ENCODE measurements around the gene LSM3. TPM values are rescaled to one million over a fixed set of nuclear protein-coding genes. Genes with fewer than 3 reads are reported as not detected.

The LSM3 gene
- total RNA-seq, 2 experiments from 2014 or later: 22.1 to 22.9 TPM

DNA sequence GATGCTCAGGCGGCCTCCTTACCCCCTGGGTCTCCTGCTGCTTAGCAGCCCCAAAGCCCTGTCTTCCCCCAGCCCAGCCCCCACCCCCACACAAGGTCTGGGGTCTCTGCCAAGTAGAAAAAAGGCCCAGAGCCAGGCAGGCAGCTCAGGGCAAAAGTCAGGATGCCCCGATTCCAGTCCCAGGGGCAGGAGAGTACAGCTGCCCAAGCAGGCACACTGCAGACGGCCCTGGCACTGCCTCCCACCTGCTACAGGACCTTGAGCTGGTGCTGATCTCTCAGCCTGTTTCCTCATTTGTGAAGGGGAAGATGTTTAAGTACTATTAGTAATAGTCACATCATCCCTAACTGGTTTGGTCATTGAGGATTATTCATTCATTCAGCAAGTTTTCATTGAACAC is 41.2 kb upstream of the LSM3 start:
- intact Hi-C loops (cut with micrococcal nuclease): no loop called here
- no peak for DNase-seq
- Mint-ChIP-seq H3K9me3 (no peaks in the 10 kb centered on the region), H3K4me3 (no peak overlapping the region), H3K27ac (no peak overlapping the region), H3K4me1 (ENCODE audit: low read depth) (peaks cover 26% of the 10 kb centered on the region), H3K27me3 (no peaks in the 10 kb centered on the region), H3K36me3 (peaks cover 48% of the 10 kb centered on the region)
- CTCF ChIA-PET: no interaction called here
- POLR2A ChIA-PET: no interaction called here

DNA sequence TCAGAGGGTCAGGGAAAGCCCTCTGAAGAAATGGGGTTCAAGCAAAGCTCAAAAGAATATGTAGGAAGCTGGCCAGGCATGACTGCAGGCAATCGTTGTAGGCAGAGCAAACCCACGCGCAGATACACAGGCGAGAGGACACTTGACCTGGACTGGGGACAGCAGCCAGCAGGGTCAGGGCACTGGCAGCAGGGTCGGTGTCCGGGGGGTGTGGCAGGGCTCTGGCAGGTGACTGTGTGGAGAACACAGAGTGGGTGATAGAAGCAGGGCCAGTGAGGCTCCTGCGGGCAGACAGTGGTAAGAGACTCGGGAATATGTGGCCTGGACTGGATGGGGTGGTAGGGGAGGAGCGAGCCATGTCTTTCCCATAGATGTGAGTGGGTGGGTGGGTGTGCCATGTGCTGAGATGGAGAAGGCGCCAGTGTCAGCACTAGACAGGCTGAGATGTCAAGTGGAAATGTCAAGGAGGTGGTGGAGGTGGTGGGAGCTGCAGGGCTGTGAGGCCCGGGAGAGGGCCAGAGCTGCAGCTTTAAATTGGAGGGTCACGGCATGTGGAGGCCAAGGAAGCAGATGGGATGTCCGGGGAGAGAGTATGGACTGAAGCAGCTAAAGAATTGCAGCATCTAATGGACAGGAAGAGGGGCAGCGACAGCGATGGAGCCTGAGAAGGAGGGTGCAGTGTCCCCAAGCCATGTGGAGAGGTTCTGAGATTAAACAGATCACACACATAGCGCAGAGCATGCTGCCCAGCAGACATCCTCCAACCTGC is 40.3 kb upstream of the LSM3 start:
- no peak overlapping the region for H3K4me3 Mint-ChIP-seq
- DNase-seq: no peak
- no peaks in the 10 kb centered on the region for H3K9me3 Mint-ChIP-seq
- POLR2A ChIA-PET: no interaction called here
- H3K27me3 Mint-ChIP-seq: no peaks in the 10 kb centered on the region
- peak overlapping the region; percentile 34 for H3K27ac Mint-ChIP-seq
- intact Hi-C loops (cut with micrococcal nuclease): no loop called here
- CTCF ChIA-PET: no interaction called here
- H3K4me1 Mint-ChIP-seq (ENCODE audit: low read depth): peaks cover 34% of the 10 kb centered on the region
- H3K36me3 Mint-ChIP-seq: peaks cover 44% of the 10 kb centered on the region

DNA sequence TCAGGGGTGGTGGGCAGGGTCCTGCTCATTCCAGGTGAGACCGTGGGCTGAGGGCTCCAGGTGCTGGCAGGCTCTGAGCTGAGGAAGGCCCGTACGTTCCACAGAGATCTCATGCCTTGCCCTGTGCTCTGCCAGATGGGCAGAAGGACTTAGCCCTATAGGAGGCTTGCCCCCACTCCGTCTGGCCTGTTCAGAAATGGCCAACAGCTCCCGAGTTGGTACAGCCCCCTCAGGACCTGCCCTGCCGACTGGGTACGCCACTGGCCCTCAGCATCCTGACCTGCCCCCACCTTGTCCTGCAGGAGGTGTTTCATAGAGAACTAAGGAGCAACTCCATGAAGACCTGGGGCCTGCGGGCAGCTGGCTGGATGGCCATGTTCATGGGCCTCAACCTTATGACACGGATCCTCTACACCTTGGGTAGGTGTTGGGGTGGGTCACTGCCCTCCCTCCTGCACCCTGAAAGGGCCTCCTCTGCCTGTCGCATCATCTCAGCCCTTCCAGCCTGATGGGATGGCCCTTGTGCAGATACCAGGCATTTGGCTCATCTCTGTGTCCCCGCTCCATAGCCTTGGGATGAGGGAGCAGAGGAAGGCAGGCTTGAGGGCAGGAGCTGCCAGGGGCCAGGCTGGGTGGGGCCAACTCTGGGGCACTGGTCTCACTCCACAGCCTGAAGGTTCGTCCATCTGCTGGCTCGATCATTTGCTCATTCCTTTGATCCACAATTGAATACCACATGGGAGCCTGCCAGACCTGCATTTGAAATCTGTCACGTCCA is 39.5 kb upstream of the LSM3 start:
- POLR2A ChIA-PET: no interaction called here
- H3K36me3 Mint-ChIP-seq: peaks cover 42% of the 10 kb centered on the region
- CTCF ChIA-PET: no interaction called here
- H3K9me3 Mint-ChIP-seq: no peaks in the 10 kb centered on the region
- no peak overlapping the region for H3K27ac Mint-ChIP-seq
- H3K4me3 Mint-ChIP-seq: no peak overlapping the region
- H3K27me3 Mint-ChIP-seq: no peaks in the 10 kb centered on the region
- H3K4me1 Mint-ChIP-seq (ENCODE audit: low read depth): peaks cover 41% of the 10 kb centered on the region
- intact Hi-C loops (cut with micrococcal nuclease): no loop called here
- DNase-seq: no peak

DNA sequence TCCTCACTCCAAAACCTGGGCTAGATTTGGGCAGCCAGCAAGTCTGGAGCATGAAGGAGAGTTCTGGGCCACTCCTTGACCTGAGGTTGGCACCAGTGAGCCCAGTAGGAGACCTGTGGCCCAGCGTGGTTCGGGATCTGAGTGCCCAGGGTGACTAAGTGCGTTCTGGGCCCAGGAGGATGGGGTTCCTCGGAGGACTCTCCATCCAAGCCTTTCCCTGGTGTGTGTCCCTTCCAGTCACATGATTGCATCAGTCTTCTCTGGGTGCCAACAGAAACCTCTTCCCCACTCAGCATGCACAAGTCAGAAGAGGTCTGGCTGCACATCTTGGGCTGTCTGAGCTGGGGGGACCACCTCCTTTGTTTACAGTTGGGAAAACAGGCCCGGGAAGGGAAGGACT is 38.8 kb upstream of the LSM3 start:
- DNase-seq: no peak
- Mint-ChIP-seq H3K27me3 (no peaks in the 10 kb centered on the region), H3K4me1 (ENCODE audit: low read depth) (peaks cover 47% of the 10 kb centered on the region), H3K4me3 (no peak overlapping the region), H3K27ac (peak overlapping the region; percentile 23), H3K9me3 (no peaks in the 10 kb centered on the region), H3K36me3 (peaks cover 41% of the 10 kb centered on the region)
- CTCF ChIA-PET: no interaction called here
- POLR2A ChIA-PET: no interaction called here
- intact Hi-C loops (cut with micrococcal nuclease): no loop called here

DNA sequence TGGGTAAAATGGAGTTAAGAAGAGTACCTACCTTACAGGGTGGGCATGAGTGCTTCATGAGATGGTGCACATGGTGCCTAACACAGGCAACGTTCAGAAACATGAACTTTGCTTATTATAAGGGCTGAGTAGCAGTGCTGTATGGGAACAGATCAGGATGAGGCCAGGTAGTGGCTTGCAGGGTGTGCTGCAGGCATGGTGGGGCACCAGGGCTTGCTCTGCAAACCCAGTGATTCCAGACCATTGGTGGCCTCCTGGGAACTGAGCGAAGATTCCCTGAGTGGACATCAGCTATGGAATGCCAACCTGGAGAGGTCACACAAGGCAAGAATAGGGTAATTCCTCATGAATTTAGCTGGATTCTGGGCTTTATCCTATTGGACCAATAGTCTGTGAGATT is 37.9 kb upstream of the LSM3 start:
- CTCF ChIA-PET: no interaction called here
- H3K27ac Mint-ChIP-seq: no peak overlapping the region
- peaks cover 41% of the 10 kb centered on the region for H3K36me3 Mint-ChIP-seq
- POLR2A ChIA-PET: no interaction called here
- H3K9me3 Mint-ChIP-seq: no peaks in the 10 kb centered on the region
- intact Hi-C loops (cut with micrococcal nuclease): no loop called here
- DNase-seq: no peak
- no peak overlapping the region for H3K4me3 Mint-ChIP-seq
- no peaks in the 10 kb centered on the region for H3K27me3 Mint-ChIP-seq
- peaks cover 52% of the 10 kb centered on the region for H3K4me1 Mint-ChIP-seq (ENCODE audit: low read depth)

DNA sequence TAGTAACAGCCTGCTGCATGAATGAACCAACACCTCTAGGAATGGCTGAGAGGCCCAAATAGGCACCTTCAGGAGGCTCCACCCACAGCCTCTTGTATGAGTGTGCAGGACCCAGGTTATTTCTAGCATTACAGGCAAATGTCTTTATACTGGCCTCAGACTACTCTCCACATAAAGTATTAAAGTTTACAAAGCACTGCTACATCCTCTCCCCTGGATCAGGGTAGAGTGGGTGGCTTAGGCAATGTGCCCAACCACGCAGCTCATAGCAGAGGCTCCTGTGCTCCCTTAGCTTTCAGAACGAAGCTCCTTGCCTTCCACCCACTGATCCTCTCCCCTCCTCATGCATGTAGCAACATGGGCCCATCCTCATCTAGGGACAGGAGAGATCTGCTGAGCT is 37.5 kb upstream of the LSM3 start:
- Mint-ChIP-seq H3K4me3 (no peak overlapping the region), H3K36me3 (peaks cover 36% of the 10 kb centered on the region), H3K4me1 (ENCODE audit: low read depth) (peaks cover 55% of the 10 kb centered on the region), H3K27ac (peak overlapping the region; percentile 85), H3K27me3 (no peaks in the 10 kb centered on the region), H3K9me3 (no peaks in the 10 kb centered on the region)
- DNase-seq: peak; percentile 20
- ChIA-PET CTCF (no interaction called here), POLR2A (interaction anchor here (5.3 kb wide), 1 partner anchor 17 kb away, joined by 52 read pairs; the partner anchor contains the start of genes CHCHD4 and TMEM43)
- intact Hi-C loops (cut with micrococcal nuclease): no loop called here

DNA sequence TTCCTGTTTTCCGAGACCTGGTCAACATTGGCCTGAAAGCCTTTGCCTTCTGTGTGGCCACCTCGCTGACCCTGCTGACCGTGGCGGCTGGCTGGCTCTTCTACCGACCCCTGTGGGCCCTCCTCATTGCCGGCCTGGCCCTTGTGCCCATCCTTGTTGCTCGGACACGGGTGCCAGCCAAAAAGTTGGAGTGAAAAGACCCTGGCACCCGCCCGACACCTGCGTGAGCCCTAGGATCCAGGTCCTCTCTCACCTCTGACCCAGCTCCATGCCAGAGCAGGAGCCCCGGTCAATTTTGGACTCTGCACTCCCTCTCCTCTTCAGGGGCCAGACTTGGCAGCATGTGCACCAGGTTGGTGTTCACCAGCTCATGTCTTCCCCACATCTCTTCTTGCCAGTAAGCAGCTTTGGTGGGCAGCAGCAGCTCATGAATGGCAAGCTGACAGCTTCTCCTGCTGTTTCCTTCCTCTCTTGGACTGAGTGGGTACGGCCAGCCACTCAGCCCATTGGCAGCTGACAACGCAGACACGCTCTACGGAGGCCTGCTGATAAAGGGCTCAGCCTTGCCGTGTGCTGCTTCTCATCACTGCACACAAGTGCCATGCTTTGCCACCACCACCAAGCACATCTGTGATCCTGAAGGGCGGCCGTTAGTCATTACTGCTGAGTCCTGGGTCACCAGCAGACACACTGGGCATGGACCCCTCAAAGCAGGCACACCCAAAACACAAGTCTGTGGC is 36.8 kb upstream of the LSM3 start:
- no peaks in the 10 kb centered on the region for H3K9me3 Mint-ChIP-seq
- peak overlapping the region; percentile 85 for H3K27ac Mint-ChIP-seq
- H3K4me1 Mint-ChIP-seq (ENCODE audit: low read depth): peaks cover 59% of the 10 kb centered on the region
- intact Hi-C loops (cut with micrococcal nuclease): no loop called here
- peaks cover 36% of the 10 kb centered on the region for H3K36me3 Mint-ChIP-seq
- ChIA-PET CTCF (interaction anchor here (3.6 kb wide), 1 partner anchor 17 kb away, joined by 21 read pairs; the partner anchor contains the start of genes CHCHD4 and TMEM43), POLR2A (interaction anchor here (1.7 to 5.3 kb wide), 2 partner anchors 17 to 36 kb away, joined by 20 to 52 read pairs; partner anchors contain the start of genes CHCHD4, LSM3, TMEM43 and XPC)
- DNase-seq: peak; percentile 16
- H3K4me3 Mint-ChIP-seq: no peak overlapping the region
- no peaks in the 10 kb centered on the region for H3K27me3 Mint-ChIP-seq

DNA sequence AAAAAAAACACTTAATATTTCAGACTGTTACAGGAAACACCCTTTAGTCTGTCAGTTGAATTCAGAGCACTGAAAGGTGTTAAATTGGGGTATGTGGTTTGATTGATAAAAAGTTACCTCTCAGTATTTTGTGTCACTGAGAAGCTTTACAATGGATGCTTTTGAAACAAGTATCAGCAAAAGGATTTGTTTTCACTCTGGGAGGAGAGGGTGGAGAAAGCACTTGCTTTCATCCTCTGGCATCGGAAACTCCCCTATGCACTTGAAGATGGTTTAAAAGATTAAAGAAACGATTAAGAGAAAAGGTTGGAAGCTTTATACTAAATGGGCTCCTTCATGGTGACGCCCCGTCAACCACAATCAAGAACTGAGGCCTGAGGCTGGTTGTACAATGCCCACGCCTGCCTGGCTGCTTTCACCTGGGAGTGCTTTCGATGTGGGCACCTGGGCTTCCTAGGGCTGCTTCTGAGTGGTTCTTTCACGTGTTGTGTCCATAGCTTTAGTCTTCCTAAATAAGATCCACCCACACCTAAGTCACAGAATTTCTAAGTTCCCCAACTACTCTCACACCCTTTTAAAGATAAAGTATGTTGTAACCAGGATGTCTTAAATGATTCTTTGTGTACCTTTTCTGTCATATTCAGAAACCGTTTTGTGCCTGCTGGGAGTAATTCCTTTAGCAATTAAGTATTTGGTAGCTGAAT is 35.9 kb upstream of the LSM3 start:
- peak; percentile 70 for DNase-seq
- Mint-ChIP-seq H3K4me3 (no peak overlapping the region), H3K4me1 (ENCODE audit: low read depth) (peaks cover 59% of the 10 kb centered on the region), H3K27ac (peak overlapping the region; percentile 85), H3K36me3 (peaks cover 36% of the 10 kb centered on the region), H3K9me3 (no peaks in the 10 kb centered on the region), H3K27me3 (no peaks in the 10 kb centered on the region)
- ChIA-PET POLR2A (interaction anchor here (1.4 to 5.3 kb wide), 4 partner anchors 8 to 35 kb away, joined by 6 to 52 read pairs (median 18); partner anchors contain the start of genes CHCHD4, LSM3, TMEM43 and XPC), CTCF (interaction anchor here (0.9 to 3.6 kb wide), 2 partner anchors 9 to 18 kb away, joined by 3 to 21 read pairs; partner anchors contain the start of genes CHCHD4 and TMEM43)
- intact Hi-C loops (cut with micrococcal nuclease): no loop called here

DNA sequence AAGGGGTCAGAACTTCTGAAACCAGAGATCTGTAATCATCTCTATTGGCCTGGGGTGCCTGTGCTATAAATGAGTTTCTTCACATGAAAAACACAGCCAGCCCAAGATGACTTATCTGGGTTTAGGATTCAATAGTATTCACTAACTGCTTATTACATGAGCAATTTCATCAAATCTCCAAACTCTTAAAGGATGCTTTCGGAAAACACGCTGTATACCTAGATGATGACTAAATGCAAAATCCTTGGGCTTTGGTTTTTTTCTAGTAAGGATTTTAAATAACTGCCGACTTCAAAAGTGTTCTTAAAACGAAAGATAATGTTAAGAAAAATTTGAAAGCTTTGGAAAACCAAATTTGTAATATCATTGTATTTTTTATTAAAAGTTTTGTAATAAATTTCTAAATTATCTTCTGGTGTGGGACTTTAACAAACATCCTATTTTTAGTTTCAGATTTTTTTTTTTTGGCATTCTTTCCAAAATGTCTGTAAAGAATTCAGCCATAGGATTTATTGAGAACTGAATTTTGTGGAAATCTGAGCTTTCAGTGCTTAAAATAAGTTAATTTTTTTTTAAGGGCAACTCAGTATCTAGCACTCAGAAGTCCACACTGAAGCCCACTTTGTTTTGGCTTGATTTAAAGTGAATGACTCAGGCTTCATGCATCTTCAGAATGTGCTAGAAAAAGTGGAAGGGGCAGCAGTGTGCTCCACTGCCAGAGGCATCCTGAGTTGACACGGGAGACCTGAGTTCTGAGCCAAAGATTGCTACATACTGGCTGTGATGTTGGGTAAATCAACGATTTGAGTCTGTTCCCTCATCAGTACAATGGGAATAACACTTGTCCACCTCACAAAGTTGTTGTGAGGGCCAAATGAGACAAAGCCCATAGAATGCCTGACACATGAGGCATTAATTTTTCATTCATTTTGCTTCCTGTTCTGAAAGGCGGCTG is 35.1 kb upstream of the LSM3 start:
- Mint-ChIP-seq H3K27me3 (no peaks in the 10 kb centered on the region), H3K27ac (peak overlapping the region; percentile 85), H3K36me3 (peaks cover 32% of the 10 kb centered on the region), H3K4me1 (ENCODE audit: low read depth) (peaks cover 59% of the 10 kb centered on the region), H3K4me3 (no peak overlapping the region), H3K9me3 (no peaks in the 10 kb centered on the region)
- POLR2A ChIA-PET: interaction anchor here (1.4 to 5.3 kb wide), 5 partner anchors 9 to 35 kb away, joined by 6 to 52 read pairs (median 15); partner anchors contain the start of genes CHCHD4, LSM3, TMEM43 and XPC
- DNase-seq: no peak
- CTCF ChIA-PET: interaction anchor here (0.9 to 3.6 kb wide), 4 partner anchors 10 to 486 kb away, joined by 3 to 21 read pairs (median 5); partner anchors contain the start of genes CHCHD4 and TMEM43
- intact Hi-C loops (cut with micrococcal nuclease): loop anchor here (1.0 kb wide), 2 partner anchors 19 to 35 kb away; partner anchors contain the start of genes CHCHD4, LSM3 and XPC

DNA sequence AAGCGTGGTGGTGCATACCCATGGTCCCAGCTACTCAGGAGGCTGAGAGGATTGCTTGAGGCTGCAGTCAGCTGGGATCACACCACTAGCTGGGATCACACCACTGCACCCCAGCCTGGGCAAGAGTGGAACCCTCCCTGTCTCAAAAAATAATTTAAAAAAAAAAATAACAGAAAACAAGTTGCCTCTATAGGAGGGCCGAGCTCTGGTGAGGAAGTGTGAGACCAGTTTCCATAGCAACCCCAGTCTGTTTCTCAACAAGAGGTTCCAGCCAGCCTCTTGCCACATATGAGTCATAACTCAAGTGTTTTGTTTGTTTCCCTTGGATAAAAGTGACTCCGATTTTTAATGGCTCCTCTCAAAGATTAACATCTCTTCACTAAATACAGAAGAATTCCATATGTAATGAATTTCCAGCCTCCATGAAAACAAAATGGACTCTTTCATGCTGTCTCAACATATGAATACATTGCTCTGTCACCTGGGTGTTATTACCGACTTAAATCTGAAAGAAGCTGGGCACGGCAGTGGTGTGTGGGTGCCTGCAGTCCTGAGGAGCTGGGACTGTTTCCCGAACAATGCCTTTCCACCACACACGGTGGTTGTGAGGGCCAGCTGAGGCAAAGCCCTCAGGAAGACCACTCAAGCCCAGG is 34.1 kb upstream of the LSM3 start:
- intact Hi-C loops (cut with micrococcal nuclease): loop anchor here (1.0 kb wide), 2 partner anchors 20 to 34 kb away; partner anchors contain the start of genes CHCHD4, LSM3 and XPC
- peaks cover 30% of the 10 kb centered on the region for H3K36me3 Mint-ChIP-seq
- H3K9me3 Mint-ChIP-seq: no peaks in the 10 kb centered on the region
- peak overlapping the region; percentile 79 for H3K27ac Mint-ChIP-seq
- H3K4me1 Mint-ChIP-seq (ENCODE audit: low read depth): peaks cover 57% of the 10 kb centered on the region
- H3K27me3 Mint-ChIP-seq: no peaks in the 10 kb centered on the region
- peak overlapping the region; percentile 1 for H3K4me3 Mint-ChIP-seq
- ChIA-PET POLR2A (interaction anchor here (0.8 to 5.3 kb wide), 5 partner anchors 17 to 34 kb away, joined by 3 to 52 read pairs (median 10); partner anchors contain the start of genes CHCHD4, LSM3 and TMEM43), CTCF (interaction anchor here (1.0 to 3.6 kb wide), 6 partner anchors 15 to 487 kb away, joined by 3 to 21 read pairs (median 5); partner anchors contain the start of genes CHCHD4 and TMEM43)
- DNase-seq: peak; percentile 74

Data from activated CD4-positive, alpha-beta memory T cell treated with anti-CD3 and anti-CD28 coated beads for 36 hours (primary cell).